Left lobe of liver (tissue), 2 donors: ENCODE data around the gene AKNA. TPM values are rescaled to one million over a fixed set of nuclear protein-coding genes. Genes with fewer than 3 reads are reported as not detected.
A peak's percentile ranks its signal among the peaks of the same experiment; 100 is the strongest.

ENCODE experiments used
- ATAC-seq: fragments of 200-7000 bp; cut with Tn5 transposase; one replicate; pipeline ENCODE4 v1.9.1; 2020; ENCODE audit warnings: mild to moderate bottlenecking, moderate library complexity
- DNase-seq: peaks from one replicate; pipeline ENCODE4 v3.0.0-alpha.2; 2020; ENCODE audit warnings: low spot score
- total RNA-seq: library from RNA; stranded (reverse); gene quantifications from one replicate; pipeline ENCODE4 v1.2.1, GENCODE V29; 2021
- donor health status: DM: no; HTN: no; CAD: no; lungs with moderate emphysema.
- donor health status: DM: no; HTN: yes; CAD: no.

The AKNA gene
- total RNA-seq, 1 donor from 2014 or later: 7.3 TPM

DNA sequence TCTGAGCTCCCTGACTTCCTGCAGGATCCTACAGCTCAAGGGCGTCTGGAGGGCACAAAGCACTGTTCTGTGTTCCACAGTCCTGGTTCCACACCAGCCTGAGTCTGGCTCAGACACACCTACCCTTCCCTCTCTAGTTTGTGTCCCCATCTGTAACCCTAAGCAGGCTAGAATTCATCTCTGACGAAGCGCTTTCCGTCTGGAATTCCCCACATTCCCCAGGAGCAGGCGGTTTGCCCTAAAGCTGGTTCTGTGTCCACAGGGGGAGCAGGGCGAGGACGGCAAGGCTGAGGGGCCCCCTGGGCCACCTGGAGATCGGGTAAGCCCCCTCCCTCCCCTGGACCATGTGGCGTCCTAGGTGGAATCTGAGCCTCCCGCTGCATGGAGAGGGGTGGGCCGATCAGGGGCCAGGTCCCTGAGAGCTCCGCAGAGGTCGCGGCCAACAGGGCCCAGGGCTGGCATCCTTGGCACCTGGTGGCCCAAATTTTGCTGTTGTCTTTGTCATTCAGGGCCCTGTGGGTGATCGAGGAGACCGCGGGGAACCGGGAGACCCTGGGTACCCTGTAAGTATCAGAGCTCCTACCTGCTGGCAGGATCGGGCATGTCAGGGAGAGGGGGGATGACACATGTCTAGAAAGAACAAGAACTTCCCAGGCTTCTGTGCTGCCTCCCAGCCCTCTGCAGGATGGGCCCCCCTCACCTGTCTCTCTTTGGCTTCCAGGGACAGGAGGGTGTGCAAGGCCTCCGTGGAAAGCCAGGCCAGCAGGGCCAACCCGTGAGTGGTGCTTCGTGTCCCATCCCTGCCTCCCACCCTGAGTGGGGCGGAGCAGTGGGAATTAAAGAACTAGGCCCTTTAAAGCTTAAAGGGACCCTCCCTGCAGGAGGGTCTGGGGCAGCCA, 99.3 kb downstream of the AKNA start:
- DNase-seq: peak; percentile 37
- no peak for ATAC-seq

GRCh38 chr9:114287763-114288192, 100.0 kb downstream of the AKNA start:
- no peak for ATAC-seq
- no peak for DNase-seq

DNA sequence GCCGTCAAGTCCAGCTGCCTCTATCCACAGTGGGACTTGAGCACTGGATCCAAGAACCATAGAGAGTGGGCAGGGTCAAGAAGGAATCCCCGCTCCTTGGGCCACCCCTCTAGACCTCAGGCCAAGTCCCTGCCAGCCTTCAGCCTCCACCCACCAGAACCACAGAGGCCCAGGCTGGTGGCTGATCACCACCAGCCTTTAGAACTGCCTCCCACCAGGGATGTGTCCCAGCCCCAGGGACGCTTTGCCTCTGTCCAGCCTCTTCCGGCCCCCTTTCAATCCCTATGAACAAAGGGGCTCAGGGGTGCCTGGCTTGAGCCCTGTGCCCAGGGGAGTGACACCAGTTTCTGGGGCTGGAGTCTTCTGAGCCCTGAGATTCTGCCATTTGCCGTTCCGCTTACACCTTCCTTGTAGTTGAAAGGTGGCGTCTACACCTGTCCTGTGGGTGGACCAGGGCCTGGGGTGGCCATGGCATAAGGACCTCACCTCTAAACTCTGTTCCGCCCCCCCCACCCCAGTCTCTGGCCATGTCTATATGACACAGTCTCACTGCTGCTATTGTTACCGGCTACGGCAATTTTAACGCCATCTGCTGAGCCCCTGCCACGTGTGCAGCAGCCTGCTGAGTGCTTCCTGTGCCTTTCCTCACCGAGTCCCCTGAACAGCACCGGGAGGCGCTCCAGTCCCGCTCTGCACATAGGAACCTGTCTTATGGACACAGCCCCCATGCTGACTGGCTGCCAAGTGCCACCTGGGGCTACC, 100.6 kb downstream of the AKNA start:
- DNase-seq (peak; percentile 40), ATAC-seq (no peak)

DNA sequence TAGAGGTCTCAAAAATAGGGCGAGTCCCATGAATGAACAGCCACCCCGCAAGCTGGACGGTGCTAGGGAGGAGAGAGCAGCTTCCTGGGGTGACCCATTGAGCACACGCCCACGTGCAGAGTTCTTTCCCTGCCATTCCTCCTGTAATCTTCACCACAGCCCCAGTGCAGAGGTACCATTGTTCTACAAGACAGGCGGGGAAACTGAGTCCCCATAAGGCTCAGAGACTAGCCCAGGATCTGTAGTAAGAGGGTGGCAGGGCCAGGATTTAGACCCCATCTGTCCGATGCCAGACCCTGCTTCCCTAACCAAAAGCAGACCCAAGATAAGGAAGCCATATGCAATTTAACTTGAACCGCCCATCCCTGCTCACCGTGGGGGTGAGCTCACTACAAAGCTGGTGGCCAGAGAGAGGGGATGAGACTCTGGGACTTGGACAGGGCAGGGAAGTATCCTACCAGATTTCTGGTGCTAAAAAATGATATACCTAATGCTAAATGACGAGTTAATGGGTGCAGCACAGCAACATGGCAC, 101.6 kb downstream of the AKNA start:
- ATAC-seq: no peak
- peak; percentile 21 for DNase-seq

- ATAC-seq (no peak), DNase-seq (peak; percentile 39)
These were observed 102.5 kb downstream of the AKNA start for GRCh38 chr9:114285166-114285867.

- DNase-seq (peak; percentile 37), ATAC-seq (no peak)
These were observed 103.3 kb downstream of the AKNA start for GRCh38 chr9:114284316-114285060.

Other genes starting within 250 kb of the AKNA start
- gene COL27A1, start 232.4 kb downstream of the AKNA start, total RNA-seq: 51.0 TPM
- 19,737 TPM for gene ORM1, start 64.9 kb downstream of the AKNA start, total RNA-seq
- 4,103 TPM for gene ORM2, start 58.1 kb downstream of the AKNA start, total RNA-seq
- gene WHRN, start 117.5 kb upstream of the AKNA start, total RNA-seq: 2.8 TPM
- 34.1 TPM for gene ATP6V1G1, start 199.8 kb upstream of the AKNA start, total RNA-seq
- 4.8 TPM for gene TMEM268, start 223.3 kb upstream of the AKNA start, total RNA-seq